Ishikawa (cell line): ENCODE results near the gene CSNK1D.

Experiments
- CEBPB ChIP-seq: IDR thresholded peaks from 2 replicates; pipeline ENCODE4 v1.6.1; 2012
- CREB1 ChIP-seq: IDR thresholded peaks from 2 replicates; pipeline ENCODE4 v1.6.1; 2012; ENCODE audit warnings: low read depth
- EGR1 ChIP-seq: IDR thresholded peaks from 2 replicates; pipeline ENCODE4 v1.6.1; 2012
- EP300 ChIP-seq: IDR thresholded peaks from 2 replicates; pipeline ENCODE4 v1.6.1; 2012; ENCODE audit warnings: borderline replicate concordance
- FOXM1 ChIP-seq: IDR thresholded peaks from 2 replicates; pipeline ENCODE4 v1.6.1; 2012; ENCODE audit warnings: low read depth, borderline replicate concordance
- NFIC ChIP-seq: IDR thresholded peaks from 2 replicates; pipeline ENCODE4 v1.6.1; 2012
- RAD21 ChIP-seq: IDR thresholded peaks from 2 replicates; pipeline ENCODE4 v1.6.1; 2012; ENCODE audit warnings: low read depth
- TAF1 ChIP-seq: IDR thresholded peaks from 2 replicates; pipeline ENCODE4 v1.6.1; 2012; ENCODE audit warnings: low read depth, mild to moderate bottlenecking
- TCF12 ChIP-seq: IDR thresholded peaks from 2 replicates; pipeline ENCODE4 v1.6.1; 2012; ENCODE audit warnings: low read depth
- TEAD4 ChIP-seq: IDR thresholded peaks from 2 replicates; pipeline ENCODE4 v1.6.1; 2012
- YY1 ChIP-seq: IDR thresholded peaks from 2 replicates; pipeline ENCODE4 v1.6.1; 2012; ENCODE audit warnings: low read depth
- ZBTB7A ChIP-seq: IDR thresholded peaks from 2 replicates; pipeline ENCODE4 v1.6.1; 2012; ENCODE audit warnings: low read depth
- TF ChIP-seq, protein P1 (sequence below): IDR thresholded peaks from 2 replicates; pipeline ENCODE4 v1.6.1; 2012
- TF ChIP-seq, protein P2 (sequence below): IDR thresholded peaks from 2 replicates; pipeline ENCODE4 v1.6.1; 2012; ENCODE audit warnings: low read depth, mild to moderate bottlenecking
- TF ChIP-seq, protein P3 (sequence below): IDR thresholded peaks from 2 replicates; pipeline ENCODE4 v1.6.1; 2012

CSNK1D gene

DNA sequence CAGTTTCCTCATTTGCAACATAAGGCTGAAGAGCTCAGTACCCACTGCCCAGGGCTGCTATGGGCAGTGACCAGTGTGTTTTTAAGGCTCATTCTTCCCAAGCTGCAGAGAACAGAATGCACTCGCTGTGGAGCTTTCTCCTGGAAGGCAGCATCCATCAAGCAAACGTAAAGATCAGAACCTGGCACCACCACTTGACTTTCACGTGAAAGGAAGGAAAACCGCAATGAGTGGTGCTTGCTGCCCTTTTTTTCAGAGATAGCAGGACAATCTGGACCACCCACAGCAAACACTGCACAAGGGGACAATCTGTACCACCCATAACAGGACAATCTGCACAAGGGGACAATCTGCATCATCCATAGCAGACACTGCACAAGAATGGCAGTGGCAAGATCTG lies 11.2 kb downstream of the CSNK1D start:
- TF ChIP-seq RAD21 (no peak), TEAD4 (no peak)
- TF ChIP-seq, protein P1, sequence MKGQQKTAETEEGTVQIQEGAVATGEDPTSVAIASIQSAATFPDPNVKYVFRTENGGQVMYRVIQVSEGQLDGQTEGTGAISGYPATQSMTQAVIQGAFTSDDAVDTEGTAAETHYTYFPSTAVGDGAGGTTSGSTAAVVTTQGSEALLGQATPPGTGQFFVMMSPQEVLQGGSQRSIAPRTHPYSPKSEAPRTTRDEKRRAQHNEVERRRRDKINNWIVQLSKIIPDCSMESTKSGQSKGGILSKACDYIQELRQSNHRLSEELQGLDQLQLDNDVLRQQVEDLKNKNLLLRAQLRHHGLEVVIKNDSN = no peak

DNA sequence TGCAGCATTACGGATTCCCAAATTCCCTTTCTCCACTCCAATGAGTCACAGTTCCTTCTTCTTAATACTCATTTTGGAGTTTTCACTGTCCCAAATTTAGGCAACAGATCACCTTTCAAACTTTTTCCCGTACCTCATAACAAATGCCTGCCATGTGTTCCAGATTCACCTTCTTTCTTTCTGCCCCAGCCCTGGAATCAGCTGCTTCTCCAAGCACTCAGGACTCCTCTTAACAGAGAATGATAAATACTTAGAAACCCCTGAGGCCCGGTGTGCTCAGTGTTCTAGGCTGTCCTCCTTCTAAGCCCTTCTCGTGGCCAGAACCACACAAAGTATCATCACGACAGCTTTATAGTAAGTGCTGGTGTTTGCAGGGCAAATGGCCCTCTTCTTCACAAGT lies 14.9 kb downstream of the CSNK1D start:
- TF ChIP-seq FOXM1 = no peak
- TF ChIP-seq, protein P1 = no peak

DNA sequence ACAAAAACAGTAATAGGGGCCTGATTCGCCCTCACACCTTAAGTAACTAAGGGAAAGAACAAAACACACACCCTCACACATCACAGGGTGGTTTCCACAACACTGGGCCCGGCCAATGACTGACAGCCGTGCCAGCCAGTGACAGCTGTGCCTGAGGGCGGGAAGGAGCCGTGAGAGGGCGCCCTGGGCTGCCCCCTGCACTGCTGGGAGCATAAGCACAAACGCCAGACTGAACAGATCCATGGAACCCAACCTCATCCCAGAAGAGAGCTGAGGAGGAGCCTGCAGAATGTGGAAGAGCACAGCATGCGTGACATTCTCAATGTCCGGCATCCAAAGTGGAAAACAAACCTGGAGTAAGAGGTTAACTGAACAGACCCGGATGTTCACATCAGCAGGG lies 16.0 kb downstream of the CSNK1D start:
- no peak for TF ChIP-seq ZBTB7A
- TF ChIP-seq, protein P2, sequence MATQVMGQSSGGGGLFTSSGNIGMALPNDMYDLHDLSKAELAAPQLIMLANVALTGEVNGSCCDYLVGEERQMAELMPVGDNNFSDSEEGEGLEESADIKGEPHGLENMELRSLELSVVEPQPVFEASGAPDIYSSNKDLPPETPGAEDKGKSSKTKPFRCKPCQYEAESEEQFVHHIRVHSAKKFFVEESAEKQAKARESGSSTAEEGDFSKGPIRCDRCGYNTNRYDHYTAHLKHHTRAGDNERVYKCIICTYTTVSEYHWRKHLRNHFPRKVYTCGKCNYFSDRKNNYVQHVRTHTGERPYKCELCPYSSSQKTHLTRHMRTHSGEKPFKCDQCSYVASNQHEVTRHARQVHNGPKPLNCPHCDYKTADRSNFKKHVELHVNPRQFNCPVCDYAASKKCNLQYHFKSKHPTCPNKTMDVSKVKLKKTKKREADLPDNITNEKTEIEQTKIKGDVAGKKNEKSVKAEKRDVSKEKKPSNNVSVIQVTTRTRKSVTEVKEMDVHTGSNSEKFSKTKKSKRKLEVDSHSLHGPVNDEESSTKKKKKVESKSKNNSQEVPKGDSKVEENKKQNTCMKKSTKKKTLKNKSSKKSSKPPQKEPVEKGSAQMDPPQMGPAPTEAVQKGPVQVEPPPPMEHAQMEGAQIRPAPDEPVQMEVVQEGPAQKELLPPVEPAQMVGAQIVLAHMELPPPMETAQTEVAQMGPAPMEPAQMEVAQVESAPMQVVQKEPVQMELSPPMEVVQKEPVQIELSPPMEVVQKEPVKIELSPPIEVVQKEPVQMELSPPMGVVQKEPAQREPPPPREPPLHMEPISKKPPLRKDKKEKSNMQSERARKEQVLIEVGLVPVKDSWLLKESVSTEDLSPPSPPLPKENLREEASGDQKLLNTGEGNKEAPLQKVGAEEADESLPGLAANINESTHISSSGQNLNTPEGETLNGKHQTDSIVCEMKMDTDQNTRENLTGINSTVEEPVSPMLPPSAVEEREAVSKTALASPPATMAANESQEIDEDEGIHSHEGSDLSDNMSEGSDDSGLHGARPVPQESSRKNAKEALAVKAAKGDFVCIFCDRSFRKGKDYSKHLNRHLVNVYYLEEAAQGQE = no peak
- TF ChIP-seq EGR1 = no peak
- no peak for TF ChIP-seq TCF12

DNA sequence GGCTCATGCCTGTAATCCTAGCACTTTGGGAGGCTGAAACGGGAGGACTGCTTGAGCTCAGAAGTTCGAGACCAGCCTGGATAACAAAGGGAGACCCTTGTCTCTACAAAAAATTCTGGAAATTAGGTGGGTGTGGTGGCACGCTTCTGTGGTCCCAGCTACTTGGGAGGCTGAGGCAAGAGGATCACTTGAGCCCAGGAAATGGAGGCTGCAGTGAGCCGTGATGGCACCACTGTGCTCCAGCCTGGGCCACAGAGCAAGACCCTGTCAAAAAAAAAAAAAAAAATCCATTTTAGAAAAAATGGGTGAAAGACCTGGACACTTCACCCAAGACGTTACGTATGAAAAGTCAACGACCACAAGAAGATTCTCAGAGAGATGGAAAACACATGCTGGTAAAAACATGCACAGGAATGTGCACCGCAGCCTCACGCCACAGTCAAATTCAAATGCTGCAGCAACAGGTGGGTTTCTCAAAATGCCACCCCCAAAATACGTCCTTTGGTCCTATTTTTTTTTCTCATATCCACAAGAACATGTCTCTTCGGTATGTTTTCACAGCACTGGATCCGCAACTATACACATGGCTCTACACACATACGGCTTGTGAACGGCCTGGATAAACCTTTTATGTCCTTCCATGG lies 17.1 kb downstream of the CSNK1D start:
- TF ChIP-seq TEAD4 (no peak), CEBPB (no peak), EGR1 (no peak)
- TF ChIP-seq, protein P2 = no peak
- TF ChIP-seq, protein P3, sequence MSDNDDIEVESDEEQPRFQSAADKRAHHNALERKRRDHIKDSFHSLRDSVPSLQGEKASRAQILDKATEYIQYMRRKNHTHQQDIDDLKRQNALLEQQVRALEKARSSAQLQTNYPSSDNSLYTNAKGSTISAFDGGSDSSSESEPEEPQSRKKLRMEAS = no peak

DNA sequence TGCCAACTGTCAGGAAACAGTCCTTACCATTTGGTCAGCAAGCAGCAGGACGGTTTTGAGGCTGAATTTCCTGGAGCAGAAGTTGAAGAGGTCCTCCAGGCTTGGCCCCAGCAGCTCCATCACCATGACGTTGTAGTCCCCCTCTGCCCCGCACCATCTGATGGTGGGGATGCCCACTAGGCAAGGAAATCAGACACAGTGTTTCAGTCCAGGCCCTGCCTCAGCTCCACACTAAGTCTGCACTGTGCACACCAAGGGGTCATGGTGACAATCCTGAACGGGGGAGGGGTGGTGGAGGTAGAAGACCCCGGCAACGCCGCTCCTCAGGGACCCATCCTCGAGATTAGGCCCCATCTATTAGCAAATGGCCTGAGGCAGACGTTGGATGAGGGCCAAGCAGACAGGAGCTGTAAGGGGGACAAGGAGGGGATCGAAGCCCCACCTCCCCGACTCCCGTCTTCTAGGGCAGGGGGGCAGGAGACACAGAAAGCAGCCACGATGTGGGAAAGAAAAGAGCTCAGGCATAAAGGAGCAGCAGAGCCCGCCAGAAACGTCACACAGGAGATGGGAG lies 18.0 kb downstream of the CSNK1D start:
- TF ChIP-seq RAD21 (no peak), EGR1 (no peak), TAF1 (no peak), NFIC (no peak)
- TF ChIP-seq, protein P2 = no peak

DNA sequence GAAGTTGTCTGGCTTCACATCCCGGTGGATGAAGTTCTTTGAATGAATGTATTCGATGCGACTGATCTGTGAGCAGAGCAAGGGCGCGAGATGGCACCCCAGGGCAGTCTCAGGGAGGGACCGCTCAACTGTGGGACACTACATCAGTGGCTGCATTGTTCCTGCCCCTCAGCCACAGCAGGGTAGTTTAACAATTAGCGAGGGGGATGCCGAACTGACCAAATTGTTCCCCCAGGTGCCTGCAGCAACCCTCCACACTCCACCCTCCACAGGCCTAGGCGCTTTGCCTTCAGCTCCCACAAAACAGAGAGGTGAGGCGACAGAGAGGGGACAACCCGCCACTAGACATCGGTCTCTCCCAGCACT lies 20.3 kb downstream of the CSNK1D start:
- TF ChIP-seq ZBTB7A (no peak), TAF1 (no peak), RAD21 (no peak), FOXM1 (no peak), EP300 (no peak), CEBPB (no peak), TCF12 (no peak), CREB1 (no peak), YY1 (no peak)
- TF ChIP-seq, protein P2 = no peak
- TF ChIP-seq, protein P1 = no peak
- TF ChIP-seq, protein P3 = no peak
